GM19324 (cell line): ENCODE measurements around the gene CEP192.
"Not testable (repeated sequence)": the region's sequence is repeated elsewhere in the genome, so short reads cannot be mapped to it uniquely, and the experiment has no call there.

ENCODE experiments used
- ATAC-seq: cut with Tn5 transposase; IDR thresholded peaks from one replicate; pipeline ENCODE4 v1.9.1; 2021; ENCODE audit warnings: mild to moderate bottlenecking, moderate library complexity; ENCODE audit not compliant: unreplicated experiment, low FRiP score

Gene CEP192

DNA sequence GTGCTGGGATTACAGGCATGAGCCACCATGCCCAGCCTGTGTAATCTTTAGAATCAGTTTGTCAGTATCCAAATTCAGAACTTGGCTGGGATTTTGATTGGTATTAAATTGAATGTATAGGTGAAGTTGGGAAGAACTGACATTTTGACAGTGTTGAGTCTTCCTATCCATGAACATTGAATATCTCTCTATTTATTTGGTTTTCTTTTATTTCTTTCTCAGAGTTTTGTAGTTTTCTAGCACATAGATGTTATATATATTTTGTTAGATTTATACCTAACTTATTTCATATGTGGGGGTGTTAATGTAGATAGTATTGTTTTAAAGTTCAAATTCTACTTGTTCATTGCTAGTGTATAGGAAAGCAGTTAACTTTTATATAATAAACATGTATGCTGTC, 31.5 kb downstream of the CEP192 start:
- ATAC-seq, result no peak

DNA sequence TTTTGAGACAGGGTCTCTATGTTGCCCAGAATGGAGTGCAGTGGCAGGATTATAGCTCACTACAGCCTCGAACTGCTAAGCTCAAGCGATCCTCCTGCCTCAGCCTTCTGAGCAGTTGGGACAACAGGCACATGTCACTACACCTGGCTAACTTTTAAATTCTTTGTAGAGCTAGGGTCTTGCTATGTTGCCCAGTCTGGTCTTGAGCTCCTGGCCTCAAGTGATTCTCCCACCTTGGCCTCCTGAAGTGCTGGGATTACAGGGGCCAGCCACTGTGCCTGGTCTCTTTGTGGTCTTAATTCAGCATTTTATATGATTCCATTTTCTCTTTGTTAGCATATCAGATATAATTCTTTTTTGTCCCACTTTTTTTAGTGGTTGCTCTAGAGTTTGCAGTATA, 34.1 kb downstream of the CEP192 start:
- ATAC-seq, result no peak

DNA sequence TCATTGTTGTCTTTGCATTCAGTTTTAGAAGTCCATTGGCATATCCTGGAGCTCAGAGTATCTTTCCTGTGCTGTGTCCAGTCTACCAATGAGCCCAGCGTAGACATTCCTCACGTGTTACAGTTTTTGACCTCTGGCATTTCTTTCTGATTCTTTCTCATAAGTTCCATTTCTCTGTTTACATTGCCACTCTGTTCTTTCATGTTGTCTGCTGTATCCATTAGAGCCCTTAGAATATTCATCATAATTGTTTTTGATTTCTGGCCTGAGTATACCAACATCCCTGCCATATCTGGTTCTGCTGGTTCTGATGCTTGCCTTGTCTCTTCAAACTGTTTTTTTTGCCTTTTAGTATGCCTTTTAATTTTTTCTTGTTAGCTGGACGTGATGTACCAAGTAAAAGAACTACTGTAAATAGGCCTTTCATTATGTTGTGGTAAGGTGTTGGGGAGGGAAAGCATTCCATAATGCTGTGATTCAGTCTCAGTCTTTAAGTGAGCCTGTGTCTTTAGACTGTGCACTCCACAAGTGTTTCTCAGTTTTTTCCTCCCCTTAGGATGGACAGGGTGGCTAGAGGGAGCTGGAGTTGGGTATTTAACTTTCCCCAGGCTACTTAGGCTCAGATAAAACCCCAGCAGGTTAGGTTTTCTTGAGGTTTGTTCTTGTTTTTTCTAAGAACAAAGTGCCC, 35.6 kb downstream of the CEP192 start:
- ATAC-seq, result no peak

DNA sequence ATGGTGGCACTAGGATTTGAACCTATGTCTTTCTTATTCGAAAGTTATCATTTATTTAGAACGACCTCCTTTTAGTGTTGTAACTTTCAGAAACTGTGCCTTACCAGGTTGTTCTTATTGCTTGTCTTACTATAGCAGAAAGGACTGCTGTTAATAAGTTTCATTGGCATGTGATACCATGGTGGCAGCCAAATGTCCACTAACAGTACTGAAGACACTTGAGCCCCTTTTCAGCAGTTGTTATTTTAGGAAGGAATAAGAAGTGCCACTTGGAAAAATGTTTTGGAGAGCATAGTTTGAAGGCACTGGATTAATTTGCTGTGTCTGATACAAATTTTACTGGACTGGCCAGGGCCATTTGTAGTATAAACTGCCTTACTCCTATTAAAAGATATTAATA, 37.7 kb downstream of the CEP192 start:
- ATAC-seq, result no peak

DNA sequence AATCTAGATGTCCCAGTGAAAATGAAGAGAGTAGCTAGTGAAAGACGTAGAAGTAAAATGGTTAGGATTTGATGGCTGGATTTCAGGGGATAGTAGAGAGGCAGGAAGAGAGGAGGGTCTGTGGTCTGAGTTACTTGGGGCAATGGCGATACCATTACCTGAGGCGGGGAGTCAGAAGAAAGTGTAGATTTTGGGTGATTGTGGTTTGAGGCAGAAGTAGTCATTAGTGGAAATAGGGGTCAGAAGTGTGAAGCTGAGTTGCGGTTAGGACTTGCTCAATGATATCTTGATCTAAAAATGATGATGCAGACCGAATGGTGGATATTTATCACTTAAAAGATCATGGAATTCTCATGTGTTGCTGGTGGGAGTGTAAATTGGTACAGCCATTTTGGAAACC, 41.0 kb downstream of the CEP192 start:
- ATAC-seq, result no peak

DNA sequence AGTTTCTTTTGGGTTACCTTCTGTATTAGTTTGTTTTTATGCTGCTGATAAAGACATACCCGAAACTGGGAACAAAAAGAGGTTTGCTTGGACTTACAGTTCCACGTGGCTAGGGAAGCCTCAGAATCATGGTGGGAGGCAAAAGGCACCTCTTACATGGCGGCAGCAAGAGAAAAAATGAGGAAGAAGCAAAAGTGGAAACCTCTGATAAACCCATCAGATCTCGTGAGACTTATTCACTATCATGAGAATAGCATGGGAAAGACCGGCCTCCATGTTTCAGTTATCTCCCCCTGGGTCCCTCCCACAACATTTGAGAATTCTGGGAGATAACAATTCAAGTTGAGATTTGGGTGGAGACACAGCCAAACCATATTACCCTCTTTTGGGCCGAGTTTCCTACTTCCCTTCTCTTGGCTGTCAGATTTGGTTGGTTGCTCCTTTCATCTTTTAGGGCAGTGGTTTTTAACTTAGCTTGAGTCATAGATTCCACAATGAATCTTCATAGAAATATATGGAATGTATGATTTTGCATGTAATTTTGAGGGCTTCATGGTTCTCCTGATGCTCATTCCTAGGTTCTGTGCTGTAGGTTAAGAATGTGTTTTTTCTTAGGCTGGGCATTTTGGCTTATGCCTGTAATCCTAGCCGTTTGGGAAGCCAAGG, 44.2 kb downstream of the CEP192 start:
- ATAC-seq, result no peak

DNA sequence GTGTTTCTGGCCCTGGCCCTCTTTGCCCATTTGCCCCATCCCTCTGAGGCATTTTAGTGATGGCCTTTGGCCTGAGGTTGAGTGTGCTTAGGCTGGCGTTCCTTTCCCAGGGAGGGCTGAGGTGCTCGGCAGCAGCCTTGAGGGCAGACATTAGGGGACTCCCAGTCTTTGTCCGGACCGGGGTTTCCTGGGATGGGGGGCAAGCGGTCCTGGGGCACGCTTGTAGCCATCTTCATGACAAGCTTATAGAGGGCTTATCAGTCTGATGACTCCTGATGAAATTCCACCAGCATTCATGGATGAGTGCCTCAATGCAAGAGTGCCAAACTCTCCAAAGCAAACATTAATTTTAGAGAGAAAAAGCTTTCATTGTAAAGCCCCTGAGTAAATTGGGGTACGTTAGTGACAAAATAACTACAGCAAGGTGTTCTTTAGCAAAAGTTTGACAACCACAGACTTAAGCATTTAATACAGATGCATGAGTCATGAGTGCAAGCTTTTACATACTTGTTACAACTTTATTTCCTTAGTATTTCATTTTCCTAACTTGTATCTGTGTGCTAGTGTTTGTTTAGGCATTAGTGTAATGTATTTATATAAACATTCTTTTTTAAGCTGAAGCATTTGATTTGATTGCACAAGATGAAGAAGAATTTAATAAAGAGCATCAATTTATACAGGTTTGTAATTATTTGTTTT, 45.6 kb downstream of the CEP192 start:
- no peak for ATAC-seq

DNA sequence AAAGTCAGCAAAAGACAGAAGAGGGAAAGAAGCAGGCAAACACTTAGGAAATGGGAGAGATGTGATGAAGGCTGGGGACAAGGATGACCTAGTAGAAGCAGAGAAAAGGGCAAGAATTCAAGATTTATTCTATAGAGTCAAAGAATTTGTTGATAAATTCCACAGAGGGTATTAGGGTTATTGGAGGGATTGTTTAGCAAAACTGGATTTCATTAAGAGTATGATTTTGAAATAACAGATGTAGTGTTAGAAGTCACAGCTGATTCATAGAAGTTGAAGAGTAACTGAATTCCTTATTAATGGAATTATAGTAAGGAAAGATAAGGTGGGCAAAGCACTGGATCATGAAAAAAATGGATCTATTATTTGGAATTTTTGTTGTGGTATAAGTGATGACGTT, 48.6 kb downstream of the CEP192 start:
- no peak for ATAC-seq

DNA sequence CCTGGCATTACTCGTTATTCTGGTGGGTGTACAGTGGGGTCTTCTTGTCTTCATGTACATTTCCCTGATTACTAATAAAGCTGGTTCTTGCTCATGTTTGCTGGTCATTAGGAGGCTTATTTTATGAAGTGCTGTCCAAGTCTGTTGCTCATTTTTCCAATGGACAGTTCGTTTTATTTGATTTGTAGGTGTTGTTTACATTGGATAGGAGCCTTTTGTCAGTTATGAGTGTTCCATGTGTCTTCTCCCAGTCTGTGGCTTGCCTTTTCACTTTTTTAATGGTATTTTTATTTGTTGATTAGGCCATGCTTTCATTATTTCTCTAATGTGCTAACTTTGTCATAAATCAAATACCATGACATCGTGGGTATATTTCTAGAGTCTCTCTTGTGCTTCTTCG, 51.9 kb downstream of the CEP192 start:
- ATAC-seq, result no peak

DNA sequence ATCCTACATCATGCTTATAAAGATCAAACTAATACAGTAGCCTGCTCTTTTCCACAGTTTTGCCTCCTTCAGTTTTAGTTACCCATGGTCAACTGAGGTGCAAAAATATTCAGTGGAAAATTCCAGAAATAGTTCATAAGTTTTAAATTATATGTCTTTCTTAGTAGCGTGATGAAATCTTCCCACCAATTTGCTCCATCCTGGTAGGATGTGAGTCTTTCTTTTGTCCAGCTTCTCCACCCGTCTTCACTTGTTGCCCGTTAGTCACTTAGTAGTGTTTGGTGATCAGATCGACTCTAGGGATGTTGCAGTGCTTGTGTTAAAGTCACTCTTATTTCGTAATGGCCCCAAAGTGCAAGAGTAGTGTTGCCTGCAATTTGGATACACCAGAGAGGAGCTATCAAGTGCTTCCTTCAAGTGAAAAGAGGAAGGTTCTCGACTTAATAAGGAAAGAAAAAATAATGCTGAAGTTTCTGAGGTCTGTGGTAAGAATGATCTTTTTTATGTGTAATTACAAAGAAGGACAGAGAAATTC, 57.0 kb downstream of the CEP192 start:
- no peak for ATAC-seq

DNA sequence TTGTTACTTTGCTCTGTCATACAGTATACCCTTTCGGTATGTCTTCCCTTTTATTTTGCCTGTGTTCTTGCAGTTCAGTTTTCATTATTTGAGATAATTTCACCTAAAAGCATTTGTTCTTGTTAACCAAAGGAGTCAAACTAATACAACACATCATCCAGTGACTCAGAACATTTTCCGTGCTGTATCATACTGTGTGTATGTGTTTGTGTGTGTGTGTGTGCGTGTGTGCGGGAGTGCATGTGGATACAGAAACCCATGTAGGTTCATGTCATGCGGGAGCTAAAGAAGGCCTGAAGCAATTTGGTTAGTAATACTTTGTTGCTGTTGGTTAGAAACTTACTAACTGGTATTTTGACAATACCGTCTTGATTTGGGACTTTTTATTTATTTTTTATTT, 60.0 kb downstream of the CEP192 start:
- ATAC-seq, result no peak

DNA sequence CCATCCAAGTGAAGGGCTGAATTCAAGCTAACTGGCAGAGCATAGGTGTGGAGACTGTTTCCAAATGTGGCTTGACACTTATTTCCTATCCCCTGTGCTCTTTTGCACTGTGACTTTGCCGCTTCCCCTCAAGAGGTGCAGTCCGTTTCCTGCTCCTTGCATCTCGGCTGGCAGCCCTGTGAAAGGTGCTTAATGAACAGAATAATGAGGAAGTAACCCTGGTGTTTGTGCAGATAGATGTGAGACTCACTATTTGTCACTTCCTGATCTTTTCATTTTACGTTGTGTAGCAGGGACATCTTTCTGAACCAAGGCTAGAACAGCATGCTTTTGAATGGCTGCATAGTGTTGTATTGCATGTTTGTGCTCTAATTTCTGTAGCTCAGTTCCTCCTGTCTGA, 60.8 kb downstream of the CEP192 start:
- peak; percentile 62 for ATAC-seq

DNA sequence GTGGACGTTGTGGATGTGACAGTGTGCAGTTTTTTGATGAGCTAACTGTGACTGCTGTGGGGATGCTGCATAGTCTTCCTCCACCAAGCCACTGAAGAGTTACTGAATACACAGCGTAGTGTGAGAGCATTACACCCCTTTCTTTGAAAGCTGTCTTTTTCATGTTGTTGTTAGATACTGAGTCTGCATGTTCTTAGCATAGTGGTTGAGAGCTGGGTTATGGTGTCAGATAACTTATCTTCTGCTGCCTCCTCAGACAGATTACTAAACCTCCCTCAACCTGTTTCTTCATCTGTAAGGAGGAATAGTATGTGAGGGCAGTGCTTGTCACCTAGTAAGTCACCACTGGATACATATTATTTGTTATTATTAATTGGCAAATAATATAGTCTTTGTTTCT, 63.2 kb downstream of the CEP192 start:
- ATAC-seq, result no peak

DNA sequence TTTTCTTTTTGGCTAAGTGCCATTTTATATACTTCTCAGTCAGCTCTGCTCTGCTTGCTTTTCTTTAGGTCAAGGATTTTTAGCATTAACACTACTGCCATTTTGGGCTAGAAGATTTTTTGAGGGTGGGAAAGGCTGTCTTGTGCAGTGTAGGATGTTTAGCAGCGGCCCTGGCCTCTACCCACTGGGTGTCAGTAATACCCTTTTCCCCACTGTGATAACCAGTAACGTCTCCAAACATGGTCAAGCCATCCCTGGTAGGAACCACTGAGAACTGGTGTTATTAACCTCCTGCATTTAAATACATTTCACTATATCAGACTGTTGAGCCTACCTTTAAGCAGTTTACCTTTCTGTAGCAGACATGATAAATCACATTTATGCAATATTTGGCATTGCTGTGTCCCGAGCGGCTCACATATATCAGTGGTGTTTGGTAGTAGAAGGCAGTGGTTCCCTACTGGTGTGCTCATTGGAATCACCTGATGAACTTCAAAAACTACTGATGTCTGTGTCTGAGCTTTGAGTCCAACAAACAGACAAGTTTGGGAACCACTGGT, 70.5 kb downstream of the CEP192 start:
- ATAC-seq, result no peak

DNA sequence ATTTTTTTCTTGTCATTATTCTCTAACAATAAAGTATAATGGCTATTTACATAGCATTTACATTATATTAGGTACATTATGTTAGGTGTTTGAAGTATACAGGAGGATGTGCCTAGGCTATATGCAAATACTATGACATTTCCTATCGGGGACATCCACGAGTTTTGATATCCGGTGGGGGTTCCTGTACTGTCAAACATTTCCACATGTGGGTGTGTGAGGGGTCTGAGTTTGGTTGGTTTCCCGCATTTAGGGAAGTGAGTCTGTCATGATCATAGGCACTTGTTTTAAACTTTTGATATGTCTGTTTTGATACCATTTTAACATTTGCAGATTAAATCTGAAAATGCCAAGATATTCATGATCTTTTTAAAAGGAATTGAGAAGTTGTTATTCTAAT, 76.0 kb downstream of the CEP192 start:
- ATAC-seq, result no peak

DNA sequence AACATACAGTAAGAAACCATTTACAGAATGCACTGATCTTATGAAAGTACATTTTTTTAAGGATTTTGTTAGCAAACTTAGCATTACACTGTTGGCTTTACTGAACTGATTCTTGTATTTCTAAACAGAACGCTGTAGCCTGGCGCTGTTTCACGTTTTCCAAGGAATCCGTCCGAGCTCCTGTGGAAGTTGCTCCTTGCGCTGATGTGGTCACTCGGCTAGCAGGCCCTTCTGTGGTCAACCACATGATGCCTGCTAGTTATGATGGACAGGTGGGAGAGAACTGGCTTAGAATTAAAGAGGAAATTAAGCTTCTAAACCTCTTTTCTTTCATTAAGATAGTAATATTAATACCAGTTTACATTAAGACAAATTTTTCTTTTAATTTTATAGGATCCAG, 76.8 kb downstream of the CEP192 start:
- ATAC-seq, result no peak

DNA sequence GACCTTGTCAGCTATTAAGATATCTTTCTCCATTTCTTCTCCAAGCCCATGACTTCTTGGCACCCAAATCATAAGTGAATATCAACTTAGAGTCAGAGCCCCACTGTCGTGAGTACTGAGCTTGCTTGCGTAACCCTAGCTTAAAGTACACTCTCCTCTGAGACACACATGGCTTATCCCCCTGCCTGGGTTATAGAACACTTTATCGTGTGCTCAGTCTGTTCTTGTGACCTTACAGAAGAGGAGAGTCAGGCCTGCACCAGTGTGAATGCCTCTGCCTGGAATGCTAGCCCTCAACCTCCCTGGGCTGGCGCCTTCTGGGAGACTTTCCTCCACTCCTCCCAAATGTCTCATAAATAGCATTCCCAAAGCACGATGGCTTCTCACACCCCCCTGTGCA, 79.3 kb downstream of the CEP192 start:
- ATAC-seq, result no peak

DNA sequence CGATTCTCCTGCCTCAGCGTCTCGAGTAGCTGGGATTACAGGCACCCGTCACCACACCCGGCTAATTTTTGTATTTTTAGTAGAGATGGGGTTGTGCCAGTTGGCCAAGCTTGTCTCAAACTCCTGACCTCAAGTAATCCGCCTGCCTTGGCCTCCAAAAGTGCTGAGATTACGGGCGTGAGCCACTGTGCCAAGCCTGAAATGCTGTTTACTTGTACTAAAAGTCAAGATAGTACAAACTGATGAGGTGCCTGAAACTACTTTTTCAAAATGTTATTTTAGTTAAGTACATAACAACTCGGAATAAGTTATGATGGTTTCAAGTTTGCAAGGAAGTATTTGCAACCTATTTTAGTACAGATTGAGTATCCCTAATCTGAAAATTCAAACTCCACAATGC, 85.7 kb downstream of the CEP192 start:
- no peak for ATAC-seq

DNA sequence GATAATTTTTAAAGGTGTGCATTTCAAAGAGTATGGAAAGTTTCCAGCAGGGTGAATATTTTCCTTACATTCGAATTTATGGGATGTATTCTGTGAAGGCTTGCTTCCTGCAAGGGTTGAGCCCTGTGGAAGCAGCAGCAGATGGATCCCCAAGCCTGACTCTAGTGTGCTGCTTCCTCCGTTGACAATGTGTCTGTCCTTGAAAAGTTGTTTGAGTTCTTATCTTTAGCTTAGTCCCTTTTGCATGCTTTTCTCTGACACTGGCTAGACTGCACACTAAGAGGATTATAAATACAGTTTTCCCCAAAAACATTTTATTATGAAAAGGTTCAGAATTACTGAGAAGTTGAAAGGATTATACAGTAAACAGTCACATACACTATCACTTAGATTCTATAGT, 86.3 kb downstream of the CEP192 start:
- ATAC-seq, result no peak

DNA sequence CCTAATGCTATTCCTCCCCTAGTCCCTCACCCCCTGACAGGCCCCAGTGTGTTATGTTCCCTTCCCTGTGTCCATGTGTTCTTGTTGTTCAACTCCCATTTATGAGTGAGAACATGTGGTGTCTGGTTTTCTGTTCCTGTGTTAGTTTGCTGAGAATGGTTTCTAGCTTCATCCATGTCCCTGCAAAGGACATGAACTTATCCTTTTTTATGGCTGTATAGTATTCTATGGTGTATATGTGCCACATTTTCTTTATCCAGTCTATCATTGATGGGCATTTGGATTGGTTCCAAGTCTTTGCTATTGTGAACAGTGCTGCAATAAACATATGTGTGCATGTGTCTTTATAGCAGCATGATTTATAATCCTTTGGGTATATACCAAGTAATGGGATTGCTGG, 86.9 kb downstream of the CEP192 start:
- ATAC-seq, result not testable (repeated sequence)

DNA sequence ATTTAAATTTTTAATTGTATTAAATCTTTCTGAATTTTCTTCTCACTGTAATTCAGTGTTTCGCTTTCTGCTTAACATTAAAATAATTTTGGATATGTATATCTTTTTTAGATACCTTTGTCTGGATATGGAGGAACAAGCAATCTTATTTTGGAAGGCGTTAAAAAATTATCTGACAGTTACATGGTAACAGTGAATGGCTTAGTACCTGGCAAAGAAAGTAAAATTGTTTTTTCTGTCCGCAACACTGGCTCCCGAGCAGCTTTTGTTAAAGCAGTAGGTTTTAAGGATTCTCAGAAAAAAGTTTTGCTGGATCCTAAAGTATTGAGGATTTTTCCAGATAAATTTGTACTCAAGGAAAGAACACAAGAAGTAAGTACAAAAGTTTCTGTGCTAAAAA, 95.7 kb downstream of the CEP192 start:
- no peak for ATAC-seq
